Activated CD4-positive, alpha-beta T cell treated with anti-CD3 and anti-CD28 coated beads, Interleukin-2, amount 50 U/mL, for 1 hour (primary cell): ENCODE measurements around the gene POLD3.
"Not testable (repeated sequence)": the region's sequence is repeated elsewhere in the genome, so short reads cannot be mapped to it uniquely, and the experiment has no call there.

Source experiments
- DNase-seq: peaks from one replicate; pipeline ENCODE4 v3.0.0-alpha.2; 2020

POLD3 gene

GRCh38 chr11:74639533-74639932 lies 47.2 kb downstream of the POLD3 start:
- no peak for DNase-seq

GRCh38 chr11:74641289-74641688 lies 48.9 kb downstream of the POLD3 start:
- DNase-seq = no peak

GRCh38 chr11:74641905-74642304 lies 49.5 kb downstream of the POLD3 start:
- no peak for DNase-seq

GRCh38 chr11:74642912-74643311 lies 50.5 kb downstream of the POLD3 start:
- DNase-seq = no peak

- no peak for DNase-seq
These were observed 51.7 kb downstream of the POLD3 start for GRCh38 chr11:74644081-74644480.

- no peak for DNase-seq
These were observed 53.8 kb downstream of the POLD3 start for GRCh38 chr11:74646215-74646614.

- no peak for DNase-seq
These were observed 54.6 kb downstream of the POLD3 start for GRCh38 chr11:74646954-74647353.

GRCh38 chr11:74647404-74647803 lies 55.0 kb downstream of the POLD3 start:
- no peak for DNase-seq

- DNase-seq = no peak
These were observed 55.4 kb downstream of the POLD3 start for GRCh38 chr11:74647831-74648230.

- no peak for DNase-seq
These were observed 56.5 kb downstream of the POLD3 start for GRCh38 chr11:74648894-74649293.

GRCh38 chr11:74650498-74650897 lies 58.1 kb downstream of the POLD3 start:
- no peak for DNase-seq

GRCh38 chr11:74654976-74655375 lies 62.6 kb downstream of the POLD3 start:
- no peak for DNase-seq

- DNase-seq = not testable (repeated sequence)
These were observed 66.7 kb downstream of the POLD3 start for GRCh38 chr11:74659124-74659523.

GRCh38 chr11:74662487-74663103 lies 70.2 kb downstream of the POLD3 start:
- no peak for DNase-seq

- no peak for DNase-seq
These were observed 70.9 kb downstream of the POLD3 start for GRCh38 chr11:74663315-74663714.

- DNase-seq = no peak
These were observed 77.1 kb downstream of the POLD3 start for GRCh38 chr11:74669211-74670160.

GRCh38 chr11:74670171-74670570 lies 77.8 kb downstream of the POLD3 start:
- DNase-seq = no peak

- DNase-seq = no peak
These were observed 79.3 kb downstream of the POLD3 start for GRCh38 chr11:74671520-74672196.

- no peak for DNase-seq
These were observed 80.1 kb downstream of the POLD3 start for GRCh38 chr11:74672332-74672955.

GRCh38 chr11:74672956-74673692 lies 80.7 kb downstream of the POLD3 start:
- DNase-seq = no peak

GRCh38 chr11:74673693-74674360 lies 81.4 kb downstream of the POLD3 start:
- DNase-seq = no peak

GRCh38 chr11:74675761-74676160 lies 83.4 kb downstream of the POLD3 start:
- no peak for DNase-seq
